Measurements from ENCODE around the gene GSTM2.
A peak's percentile ranks its signal among the peaks of the same experiment; 100 is the strongest.

GSTM2 gene

DNA sequence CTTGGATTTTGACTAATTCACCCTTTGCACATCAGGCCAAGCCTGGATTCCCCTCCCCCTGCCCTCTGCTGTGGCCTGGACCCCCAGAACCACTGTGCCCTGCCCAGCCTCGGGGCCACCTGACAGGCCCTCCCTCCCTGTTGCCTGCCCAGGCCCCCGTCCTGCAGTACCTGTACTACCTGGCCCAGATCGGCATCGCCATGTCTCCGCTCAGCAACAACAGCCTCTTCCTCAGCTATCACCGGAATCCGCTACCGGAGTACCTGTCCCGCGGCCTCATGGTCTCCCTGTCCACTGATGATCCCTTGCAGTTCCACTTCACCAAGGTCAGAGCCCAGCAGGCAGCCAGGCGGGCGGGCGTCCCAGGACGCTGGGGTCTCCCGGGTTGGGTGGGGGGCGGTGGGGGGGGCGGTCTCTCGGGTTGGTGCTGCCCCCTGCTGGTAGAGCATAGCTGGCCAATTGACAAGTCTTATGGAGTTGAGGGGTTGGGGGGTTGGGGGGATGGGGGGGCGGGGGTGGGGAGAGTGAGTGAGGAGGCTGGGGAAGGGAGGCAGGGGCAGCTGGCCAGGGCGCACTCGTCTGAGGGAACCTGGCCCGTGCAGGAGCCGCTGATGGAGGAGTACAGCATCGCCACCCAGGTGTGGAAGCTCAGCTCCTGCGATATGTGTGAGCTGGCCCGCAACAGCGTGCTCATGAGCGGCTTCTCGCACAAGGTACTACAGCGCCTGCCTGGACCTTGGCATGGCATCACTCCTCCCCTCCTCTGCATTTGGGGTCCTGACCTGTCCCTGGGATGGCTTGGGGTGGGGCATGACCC is 37.6 kb upstream of the GSTM2 start:
- DNase-seq = peak; percentile 65

DNA sequence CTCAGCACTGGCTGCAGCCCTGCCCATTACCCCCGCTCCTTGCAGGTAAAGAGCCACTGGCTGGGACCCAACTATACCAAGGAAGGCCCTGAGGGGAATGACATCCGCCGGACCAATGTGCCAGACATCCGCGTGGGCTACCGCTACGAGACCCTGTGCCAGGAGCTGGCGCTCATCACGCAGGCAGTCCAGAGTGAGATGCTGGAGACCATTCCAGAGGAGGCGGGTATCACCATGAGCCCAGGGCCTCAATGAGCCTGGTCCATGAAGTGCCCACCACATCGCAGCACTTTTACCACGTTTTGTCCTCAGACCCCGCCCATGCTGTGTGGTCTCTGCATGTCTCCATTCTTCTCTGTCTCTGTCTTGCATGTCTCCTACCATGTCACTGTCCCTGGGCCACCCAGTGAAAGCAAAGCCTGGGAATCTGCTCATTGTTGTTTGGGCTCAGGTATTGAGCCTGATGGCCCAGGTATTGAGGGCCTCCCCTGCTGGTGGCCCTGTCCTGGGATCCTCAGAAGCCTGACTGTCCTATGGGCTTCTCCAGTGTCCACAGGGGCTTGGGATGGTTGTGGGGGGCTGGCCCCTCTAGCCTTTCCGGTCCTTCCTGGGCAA is 36.9 kb upstream of the GSTM2 start:
- DNase-seq = peak; percentile 42

DNA sequence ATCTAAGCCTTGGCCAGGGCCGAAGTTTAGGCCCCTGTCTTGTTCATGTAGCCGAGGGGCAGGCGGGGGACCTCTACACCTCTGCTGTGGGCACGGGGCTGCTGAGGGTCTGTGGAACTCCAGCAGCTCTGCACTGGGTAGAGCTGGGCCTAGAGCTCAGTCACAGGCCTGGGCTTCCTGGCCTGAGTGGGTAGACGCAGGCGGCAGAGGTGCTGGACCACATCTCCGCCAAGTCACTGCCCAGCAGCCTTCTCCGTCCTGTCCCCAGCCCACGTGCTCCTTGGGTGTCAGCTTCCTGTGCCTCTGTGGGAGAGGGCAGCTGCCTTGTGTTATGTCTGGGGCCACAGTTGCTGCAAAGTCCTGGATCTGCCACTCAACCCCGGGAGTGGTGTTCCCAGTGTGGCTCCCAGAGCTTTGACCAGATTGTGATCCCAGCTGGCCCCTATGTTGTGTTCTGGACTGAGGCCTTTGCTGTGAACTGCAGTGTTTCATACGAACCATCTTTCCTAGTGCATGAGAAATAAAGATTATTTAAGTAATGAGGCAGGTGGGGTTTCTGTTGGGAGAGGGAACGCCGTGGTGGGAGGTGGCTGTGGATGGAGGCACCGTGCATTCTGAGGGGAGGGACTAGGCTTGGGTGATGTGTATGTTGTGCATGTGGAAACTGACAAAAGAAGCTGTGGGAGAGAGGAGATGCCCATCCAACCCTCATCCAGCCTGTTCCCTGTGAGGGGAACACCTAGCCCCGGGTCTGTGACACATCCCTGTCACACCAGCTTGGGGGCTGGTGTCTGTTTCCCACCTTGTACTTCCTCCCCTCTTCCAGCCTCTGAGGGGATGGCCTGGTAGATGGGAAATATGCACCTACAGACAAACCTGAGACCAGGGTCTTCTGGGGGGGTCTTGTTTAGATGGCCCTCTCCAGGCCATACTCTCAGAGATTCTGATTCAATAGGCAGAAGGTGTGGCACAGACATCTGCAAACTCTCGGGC is 36.0 kb upstream of the GSTM2 start:
- peak; percentile 42 for DNase-seq

DNA sequence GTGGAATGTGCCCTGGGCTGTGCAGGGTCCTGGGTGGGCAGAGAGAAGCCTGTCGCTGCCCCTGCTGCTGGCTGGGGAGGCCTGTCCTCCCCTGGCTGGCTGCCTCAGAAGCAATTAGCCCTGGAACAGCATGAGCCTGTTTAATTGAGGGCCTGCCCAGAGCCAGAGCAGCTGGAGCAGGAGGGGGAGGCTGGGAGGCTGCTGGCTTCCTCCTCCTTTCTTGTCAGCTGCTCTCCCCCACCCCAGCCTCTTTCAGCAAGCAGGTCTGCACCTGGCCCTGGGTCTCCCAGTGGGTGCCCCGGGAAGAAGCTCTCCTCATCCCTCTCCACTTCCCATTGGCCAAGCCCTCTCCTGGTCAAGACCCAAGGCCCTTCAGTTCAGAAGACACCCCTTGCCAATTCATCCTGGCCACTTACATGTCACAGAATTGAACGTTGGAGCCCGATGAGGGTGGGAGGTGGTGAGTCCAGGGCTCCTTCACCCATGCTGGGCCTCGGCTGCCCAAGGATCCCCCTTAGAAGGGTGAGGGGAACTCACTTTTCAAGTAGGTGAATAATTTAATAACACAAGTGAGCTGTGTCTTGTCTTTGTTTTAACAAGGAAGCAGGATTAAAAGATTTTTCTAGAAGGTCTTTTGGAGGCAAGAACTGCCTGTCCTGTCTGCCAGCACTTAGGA is 35.0 kb upstream of the GSTM2 start:
- DNase-seq = peak; percentile 88

DNA sequence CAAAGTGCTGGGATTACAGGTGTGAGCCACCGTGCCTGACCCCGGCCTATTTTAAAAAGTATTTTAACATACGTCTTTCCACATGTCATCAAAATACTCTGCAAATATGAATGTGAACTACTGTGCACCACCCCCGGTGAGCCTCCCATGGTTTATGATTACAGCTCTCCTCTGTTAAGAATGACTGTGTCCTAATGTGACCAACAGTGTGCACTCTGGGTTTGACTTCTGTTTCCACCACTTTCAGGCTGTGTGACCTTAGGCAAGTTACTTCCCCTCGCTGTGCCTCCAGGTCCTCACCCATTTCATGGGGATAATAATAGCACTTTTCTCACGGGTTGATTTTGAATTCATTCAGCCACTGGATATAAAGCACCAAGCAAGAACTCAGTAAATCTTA is 33.6 kb upstream of the GSTM2 start:
- DNase-seq = peak; percentile 35

DNA sequence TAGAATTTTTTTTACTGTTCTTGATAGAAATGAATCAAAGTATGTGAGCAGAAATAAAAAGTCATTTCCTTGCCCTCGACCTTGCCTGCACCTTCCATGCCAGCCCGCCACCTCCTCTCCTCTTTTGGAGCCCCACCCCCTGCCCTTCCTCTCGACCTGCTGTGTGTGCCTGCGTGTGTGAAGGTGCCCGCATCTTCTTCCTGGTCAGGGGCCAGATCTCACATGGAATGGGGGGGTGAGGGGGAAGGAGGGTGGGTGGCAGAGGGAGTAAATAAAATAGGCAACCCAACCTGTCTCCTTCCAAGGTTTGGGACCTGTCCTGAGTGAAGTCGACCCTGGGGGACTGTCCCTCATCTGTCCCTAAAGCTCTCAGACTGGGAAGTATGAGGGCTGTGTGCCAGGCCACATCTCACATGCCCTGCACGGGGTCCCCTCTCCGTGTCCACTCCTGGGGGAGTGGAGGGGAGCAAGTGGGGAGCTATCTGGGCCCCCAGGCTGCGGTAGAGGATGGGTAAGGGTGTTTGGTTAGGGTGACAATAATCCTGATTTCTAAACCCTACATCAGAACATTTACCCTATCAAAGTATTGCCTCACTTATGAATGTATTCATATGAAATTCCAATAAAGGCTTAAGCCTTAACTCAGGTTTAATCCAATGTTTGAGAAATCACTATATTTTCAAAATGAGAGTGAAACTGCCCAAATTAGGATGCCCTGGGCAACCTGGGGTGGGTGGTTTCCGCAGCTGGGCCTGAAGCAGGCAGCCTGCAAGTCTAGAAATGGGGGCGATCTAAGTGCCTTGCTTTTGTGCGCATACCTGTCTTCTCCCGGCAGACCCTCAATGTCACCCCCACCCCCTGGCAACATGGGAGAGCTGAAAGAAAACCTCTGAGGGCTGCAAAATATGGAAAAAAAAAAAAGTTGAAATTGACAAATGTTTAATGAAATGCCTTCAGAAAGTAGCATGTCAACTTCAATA is 32.8 kb upstream of the GSTM2 start:
- peak; percentile 35 for DNase-seq

DNA sequence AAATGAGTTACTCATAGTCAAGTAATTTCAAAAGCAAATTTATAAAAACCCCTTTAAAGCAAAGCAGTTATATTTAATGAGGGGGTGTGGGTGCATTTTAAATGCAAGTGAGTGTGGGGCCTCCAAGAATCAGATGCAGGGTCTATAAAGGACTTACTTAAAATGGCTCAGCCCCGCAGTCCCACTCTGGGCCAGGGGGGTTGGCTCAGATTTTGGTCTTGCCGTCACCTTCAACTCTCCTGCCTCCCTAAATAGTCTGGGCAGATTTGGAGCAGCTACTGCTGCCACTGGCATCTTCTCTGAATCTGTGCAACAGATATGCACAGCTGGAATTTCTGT is 32.0 kb upstream of the GSTM2 start:
- DNase-seq = no peak

DNA sequence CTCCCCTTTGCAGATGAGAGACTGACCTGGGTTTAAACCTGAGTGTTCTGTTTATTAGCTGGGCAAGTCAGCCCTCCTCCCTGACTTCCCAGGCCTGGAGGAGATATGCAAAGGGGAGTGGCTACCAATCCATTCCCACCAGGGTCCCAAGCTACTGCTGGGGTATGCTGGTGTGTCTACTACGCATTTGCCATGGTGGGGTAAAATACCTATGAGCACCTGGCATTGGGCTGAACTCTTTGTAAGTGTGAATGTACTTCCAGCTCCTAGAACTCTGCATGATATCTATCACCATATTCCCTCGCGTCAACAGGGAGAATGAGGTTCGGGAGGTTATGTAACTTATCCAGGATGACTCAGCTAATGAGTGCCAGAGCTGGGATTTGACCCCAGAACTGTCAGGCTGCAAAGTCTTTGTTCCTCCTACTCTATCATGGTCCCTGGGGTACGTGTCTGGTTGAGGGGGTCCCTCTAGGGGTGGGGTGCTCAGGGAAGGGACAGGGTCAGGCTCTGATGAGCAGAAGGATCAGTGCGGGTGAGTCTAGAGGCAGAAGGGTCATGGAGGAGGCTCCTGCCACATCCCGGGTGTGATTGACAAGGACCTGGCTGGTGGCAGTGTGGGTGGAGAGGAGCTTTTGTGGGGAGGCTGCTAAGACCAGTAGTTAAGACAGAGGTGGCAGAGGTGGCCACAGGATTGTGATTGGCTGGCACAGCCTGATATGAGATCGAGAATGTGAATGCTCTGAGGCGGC is 31.5 kb upstream of the GSTM2 start:
- DNase-seq = peak; percentile 71

DNA sequence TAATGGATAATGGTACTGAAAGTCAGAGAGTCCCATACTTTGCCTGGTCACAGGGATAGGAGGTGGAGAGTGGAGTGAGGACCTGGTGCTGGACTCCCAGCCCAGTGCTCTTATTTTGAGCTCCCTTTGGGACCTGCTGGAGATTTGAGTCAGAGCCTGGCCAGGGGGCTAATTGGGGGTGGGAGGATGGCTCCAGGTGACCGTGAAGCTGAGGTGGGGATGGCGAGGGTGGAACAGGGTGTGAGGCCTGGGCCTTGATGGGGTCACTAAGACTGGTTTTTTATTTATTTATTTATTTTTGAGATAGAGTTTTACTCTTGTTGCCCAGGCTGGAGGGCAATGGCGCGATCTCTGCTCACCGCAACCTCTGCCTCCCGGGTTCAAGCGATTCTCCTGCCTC is 30.4 kb upstream of the GSTM2 start:
- DNase-seq = peak; percentile 22

DNA sequence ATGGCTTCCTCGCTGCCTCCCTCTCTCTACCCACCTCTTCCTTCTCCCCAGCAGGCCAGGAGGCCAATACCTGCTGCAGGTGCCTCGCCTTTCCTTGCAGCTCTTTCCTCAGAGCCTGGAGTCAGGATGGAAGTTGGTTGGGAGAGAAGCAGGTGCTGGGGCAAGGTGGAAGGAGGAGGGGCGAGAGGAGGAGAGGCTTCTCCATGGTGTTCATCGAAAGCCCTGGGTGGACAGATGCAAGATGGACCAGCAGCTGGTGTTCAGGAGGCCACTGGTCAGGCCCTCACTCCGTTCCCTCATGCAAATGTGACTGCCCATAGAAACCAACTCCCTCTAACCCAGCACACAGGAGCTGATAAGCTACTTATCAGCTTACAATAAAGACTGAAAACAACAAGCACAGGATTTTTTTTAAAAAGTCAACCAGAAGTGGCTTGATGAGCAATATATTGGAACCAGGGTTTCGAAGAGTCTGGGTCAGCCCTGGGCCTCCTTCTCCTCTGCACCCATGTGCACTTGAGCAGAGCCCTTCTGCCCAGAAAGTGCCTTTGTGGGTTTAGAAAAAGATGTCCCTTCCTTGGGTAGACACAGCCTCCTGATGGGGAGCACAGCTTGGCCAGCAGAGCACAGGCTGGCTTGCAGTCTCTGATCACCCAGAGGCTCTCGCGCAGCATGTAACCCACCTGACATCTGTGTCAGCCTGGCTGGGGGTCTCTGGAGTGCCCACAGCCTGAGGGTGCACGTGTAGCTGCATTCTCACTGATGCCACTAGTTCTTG is 28.6 kb upstream of the GSTM2 start:
- DNase-seq = peak; percentile 45

DNA sequence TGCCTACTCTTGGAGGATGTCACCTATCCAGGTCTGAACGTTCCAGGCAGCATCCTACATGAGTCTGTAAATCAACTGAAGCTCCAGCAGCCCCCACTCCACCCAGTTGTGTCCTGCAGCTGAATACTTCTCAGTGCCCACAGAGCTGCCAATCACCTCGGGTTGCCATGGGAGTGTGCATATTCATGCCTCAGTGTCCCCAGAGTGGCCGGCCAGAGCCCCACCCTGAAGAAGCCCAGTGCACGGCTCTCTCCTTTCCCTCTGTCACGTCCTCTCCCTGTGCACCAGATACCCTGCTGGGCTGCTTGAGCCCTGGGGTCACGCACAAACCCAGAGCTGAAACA is 28.0 kb upstream of the GSTM2 start:
- DNase-seq = no peak

DNA sequence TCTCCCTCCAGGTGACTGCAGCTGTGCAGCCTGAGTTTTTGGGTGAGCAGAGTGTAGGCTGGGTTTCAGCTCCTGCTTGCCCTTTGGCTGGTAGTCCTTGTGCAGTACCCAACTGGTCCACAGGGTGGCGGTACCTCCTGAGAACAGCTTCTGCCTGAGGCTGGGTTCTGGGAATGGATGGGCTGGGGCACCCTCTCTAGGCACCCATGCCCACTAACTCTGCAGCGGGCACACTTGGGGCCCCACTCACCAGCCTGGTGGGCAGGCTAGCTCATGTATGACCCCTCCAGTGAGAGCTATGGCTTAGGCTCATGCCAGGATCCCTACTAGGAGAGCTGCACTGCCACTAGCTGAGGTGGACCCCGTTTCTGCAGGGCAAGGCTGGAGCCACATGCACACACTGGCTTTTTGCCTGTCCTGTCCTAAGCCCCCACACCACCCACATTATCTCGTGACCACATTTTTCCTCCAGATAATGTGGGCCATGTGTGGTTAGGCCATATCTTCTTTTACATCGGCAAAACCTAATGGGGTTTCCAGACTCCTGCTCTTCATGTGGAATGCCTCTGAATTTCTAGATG is 27.5 kb upstream of the GSTM2 start:
- peak; percentile 91 for DNase-seq

DNA sequence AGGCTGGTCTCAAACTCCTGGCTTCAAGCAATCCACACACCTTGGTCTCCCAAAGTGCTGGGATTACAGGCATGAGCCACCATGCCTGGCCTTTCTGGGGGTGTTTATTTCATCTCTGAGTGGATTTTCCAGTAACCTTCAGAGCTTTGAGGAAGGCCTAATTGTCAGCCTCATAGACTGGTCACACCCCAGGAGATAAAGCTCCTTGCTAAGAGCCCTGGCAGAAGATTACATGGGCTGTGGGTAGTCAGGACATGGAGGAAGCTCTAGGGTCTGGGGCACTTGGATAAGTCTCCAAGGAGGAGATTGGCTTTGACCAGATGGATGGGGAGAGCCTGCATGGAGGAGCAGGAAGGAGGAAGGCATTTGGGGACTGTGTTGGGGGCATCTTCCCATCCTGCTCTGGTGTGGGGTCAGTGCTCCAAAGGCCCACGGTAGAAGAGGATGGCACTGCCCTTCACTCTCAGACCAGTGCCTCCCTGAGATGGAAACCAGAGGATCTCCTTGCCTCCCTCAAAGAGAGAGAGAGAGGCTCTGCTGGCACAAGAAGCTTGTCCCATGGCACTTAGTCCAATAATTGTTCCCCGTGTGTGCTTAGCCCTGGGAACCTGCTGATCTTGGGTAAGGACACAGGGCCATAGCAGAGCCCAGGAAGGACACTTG is 26.6 kb upstream of the GSTM2 start:
- DNase-seq = peak; percentile 29

DNA sequence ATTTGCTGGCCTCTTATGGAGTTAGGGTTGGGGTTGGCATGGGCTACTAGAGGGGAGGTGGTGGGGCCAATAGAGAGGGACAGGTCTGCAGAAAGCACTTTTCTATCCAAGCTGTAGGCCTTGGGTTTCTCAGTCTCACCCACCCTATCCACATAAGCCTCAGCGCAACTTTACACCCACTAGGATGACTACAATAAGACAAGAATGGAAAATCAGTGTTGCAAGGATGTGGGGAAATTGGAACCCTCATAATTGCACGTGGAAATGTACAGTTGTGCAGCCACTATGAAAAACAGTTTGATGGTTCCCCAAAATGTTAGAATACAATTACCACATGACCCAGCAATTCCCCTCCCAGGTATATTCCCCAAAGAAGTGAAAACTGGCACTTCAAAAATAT is 26.0 kb upstream of the GSTM2 start:
- no peak for DNase-seq

DNA sequence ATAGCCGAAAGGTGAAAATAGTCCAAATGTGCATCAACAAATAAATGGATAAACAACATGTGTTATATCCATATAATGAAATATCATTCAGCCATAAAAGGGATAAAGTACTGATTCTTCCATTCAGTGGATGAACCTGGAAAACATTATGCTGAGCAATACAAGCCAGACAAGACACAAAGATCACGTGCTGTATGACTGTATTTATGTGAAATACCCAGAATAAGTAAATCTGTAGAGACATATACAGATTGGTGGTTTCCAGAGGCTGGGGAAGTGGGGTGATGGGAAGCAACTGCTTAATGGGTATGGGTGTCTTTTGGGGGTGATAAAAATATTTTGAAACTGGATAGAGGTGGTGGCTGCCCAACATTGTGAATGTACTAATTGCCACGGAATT is 25.2 kb upstream of the GSTM2 start:
- peak; percentile 4 for DNase-seq

DNA sequence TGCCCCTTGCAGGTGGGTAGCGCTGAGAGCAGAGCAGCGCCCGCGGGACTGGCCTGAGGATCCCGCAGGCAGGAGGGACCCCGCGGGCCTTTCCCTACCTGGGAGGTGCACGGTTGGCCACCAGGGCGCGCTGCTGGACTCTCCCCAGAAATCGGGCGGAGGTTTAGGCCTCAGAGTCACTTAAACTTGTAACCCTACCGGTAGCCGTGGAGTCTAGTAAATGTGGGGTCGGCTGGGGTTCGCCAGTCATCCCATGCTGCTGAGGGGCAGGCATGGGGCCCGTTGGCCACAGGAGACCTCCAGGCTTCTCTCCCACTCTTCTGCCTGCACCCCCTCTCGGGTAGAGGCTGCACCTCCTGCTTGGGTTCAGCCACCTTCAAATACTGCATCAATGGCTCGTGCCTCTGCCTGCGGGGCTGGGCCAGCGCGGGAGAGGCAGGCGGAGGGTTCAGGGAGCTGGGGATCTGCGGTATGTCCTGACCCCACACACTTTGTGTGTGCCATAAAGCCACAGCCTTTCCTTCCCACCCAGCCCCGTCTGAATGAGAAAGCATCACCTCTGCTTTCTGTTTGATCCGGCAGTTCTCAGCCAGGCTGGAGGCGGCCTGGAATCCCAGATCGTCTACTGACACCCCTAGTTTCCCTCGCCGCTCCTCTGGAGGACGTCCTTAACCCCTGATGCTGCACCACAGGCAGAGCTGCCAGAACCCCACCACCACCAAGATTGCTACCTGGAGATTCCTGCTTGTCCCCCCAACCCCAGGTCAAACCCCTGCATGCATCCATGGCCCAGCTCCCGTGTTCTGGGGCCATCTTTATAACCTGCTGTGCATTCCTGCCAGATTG is 24.2 kb upstream of the GSTM2 start:
- DNase-seq = peak; percentile 90

DNA sequence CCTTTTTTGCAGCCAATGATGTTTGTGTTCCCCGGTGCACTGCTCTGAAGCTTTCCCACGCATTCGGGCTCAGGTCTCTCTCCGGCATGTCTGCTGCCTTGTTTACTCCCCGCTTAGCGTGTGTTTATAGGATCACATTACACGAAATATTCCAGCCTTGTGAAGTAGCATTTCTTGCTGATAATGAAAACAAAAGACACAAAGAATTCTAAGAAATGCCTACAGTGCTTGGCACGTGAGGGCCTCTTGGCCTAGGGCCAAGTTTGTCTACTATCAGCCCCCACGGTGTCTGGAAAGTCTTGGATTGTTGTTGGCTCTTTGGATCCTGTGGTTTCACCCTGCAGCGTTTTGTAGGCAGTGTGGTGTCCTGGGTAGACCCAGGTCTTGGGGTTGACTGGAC is 23.2 kb upstream of the GSTM2 start:
- DNase-seq = peak; percentile 60

DNA sequence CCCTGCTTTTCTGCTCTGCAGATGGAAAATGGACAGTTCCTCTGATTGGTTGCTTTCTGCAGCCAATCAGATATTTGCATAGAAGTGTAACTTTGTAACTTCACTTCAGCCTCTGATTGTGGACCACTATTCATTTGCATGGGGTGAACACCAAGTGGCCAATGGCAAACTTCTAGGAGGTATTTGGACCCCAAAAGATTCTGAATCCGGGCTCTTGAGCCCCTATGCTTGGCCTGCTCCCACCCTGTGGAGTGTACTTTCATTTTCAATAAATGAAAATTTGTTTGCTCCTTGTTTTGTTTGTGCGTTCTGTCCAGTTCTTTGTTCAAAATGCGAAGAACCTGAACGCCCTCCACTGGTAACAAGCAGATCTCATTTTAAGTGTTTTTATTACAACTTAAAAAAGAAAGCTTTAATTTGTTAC is 18.4 kb upstream of the GSTM2 start:
- DNase-seq = peak; percentile 28

Measured in islet precursor cell (in vitro differentiated cells).